Cardiac fibroblast (primary cell): ENCODE results near the gene SEMA3G.

Experiments
- DNase-seq, 2 donors: peaks; one replicate each; pipeline versions ENCODE4 v3.0.0 to v3.0.0-alpha.2; 2010; ENCODE audit warnings: low read depth in 2 of 2
- H3K4me3 ChIP-seq, 2 donors: replicated peaks in 1 of 2; 1 replicate in 1 of 2; 2 replicates in 1 of 2; pipeline ENCODE4 v1.5.1; 2011; ENCODE audit warnings: low read depth in 2 of 2, low read length in 2 of 2, mild to moderate bottlenecking in 2 of 2, moderate library complexity in 1 of 2
- TF ChIP-seq, protein P1 (sequence below): IDR thresholded peaks from one replicate; pipeline ENCODE4 v1.5.1; 2011; ENCODE audit warnings: low read depth, mild to moderate bottlenecking, low read length, inconsistent platforms

SEMA3G gene

DNA sequence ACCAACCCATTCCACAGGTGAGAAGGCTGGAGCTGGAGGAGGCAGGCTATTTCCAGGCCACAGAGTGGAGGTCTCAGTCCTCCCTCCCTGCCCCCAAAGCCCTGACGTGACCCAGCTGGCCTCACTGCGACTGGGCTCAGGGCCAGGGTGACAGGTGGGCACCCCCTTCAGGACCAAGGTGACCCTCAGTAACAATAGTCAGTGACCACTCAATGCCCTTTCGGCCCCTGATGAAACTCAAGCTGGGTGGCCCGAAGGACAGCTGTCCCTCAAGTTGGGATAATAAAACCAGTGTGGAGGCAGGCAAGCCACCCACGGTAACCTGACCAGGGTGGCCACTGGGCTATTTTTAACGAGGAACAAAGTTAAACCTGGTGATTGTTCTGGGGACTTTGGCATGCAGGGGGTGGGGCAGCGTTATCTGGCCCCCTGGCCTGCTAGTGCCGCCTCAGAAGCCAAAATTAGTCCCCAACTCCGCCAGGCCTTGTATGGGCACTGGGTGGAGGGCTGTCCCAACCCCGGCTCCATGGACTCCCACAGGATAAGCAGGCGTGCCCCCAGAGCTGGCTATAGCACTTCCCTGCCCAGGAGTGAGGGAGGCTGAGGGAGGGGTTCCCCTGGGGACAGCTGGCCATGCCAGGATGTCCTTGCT, 7.8 kb upstream of the SEMA3G start:
- H3K4me3 ChIP-seq = no peak overlapping the region
- TF ChIP-seq, protein P1, sequence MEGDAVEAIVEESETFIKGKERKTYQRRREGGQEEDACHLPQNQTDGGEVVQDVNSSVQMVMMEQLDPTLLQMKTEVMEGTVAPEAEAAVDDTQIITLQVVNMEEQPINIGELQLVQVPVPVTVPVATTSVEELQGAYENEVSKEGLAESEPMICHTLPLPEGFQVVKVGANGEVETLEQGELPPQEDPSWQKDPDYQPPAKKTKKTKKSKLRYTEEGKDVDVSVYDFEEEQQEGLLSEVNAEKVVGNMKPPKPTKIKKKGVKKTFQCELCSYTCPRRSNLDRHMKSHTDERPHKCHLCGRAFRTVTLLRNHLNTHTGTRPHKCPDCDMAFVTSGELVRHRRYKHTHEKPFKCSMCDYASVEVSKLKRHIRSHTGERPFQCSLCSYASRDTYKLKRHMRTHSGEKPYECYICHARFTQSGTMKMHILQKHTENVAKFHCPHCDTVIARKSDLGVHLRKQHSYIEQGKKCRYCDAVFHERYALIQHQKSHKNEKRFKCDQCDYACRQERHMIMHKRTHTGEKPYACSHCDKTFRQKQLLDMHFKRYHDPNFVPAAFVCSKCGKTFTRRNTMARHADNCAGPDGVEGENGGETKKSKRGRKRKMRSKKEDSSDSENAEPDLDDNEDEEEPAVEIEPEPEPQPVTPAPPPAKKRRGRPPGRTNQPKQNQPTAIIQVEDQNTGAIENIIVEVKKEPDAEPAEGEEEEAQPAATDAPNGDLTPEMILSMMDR = no peak
- no peak for DNase-seq

DNA sequence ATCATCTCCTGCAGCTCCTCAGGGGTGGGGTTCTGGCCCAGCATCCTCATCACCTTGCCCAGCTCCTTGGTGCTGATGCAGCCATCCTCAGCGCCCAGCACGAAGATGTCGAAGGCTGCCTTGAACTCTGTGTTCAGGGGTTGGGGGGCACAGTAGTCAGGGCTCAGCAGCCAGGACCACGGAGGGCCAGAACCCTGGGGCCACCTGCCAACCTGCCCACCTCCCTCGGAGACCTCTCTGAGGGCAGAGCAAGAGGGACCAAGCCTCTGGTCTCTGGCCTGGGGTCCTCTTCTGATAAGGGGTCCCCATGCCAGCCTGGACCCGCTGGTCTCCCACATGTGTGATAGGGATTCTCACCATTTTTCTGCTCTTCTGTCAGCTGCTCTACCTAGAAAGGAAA, 7.2 kb upstream of the SEMA3G start:
- DNase-seq = no peak
- no peak overlapping the region for H3K4me3 ChIP-seq
- TF ChIP-seq, protein P1 = no peak

DNA sequence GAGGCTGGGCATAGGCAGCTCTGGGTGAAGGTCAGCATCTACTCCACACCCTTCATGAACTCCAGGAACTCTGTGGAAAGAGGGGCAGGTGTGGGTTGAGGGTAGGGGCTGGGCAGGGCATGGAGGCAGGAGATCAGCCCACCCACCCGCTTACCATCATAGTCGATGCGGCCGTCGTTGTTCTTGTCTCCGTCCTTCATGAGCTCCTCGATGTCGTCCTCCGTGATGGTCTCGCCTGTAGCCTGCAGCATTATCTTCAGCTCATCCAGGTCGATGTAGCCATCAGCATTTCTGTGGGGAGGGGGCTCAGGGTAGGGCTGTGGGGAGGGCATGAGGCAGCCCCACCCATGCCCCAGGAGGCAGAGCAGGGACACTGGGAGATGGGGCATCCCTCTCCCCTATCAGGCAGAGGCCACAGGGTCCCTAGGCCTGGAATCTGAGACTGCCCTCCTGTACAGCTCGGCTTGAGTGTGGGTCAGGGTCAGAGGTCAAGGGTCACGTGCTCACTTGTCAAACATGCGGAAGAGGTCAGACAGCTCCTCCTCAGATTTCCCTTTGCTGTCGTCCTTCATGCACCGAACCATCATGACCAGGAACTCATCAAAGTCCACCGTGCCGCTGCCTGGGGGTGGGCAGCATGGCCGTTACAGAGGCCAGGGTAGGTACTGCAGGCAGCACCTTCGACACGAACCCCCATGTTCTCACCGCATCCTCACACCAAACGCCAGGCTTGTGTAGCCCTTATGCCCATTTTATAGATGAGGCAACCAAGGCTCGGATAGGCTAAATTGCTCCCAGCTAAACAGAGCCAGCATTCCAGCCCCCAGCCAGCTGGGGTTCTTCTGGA, 6.6 kb upstream of the SEMA3G start:
- no peak for DNase-seq
- TF ChIP-seq, protein P1 = no peak

DNA sequence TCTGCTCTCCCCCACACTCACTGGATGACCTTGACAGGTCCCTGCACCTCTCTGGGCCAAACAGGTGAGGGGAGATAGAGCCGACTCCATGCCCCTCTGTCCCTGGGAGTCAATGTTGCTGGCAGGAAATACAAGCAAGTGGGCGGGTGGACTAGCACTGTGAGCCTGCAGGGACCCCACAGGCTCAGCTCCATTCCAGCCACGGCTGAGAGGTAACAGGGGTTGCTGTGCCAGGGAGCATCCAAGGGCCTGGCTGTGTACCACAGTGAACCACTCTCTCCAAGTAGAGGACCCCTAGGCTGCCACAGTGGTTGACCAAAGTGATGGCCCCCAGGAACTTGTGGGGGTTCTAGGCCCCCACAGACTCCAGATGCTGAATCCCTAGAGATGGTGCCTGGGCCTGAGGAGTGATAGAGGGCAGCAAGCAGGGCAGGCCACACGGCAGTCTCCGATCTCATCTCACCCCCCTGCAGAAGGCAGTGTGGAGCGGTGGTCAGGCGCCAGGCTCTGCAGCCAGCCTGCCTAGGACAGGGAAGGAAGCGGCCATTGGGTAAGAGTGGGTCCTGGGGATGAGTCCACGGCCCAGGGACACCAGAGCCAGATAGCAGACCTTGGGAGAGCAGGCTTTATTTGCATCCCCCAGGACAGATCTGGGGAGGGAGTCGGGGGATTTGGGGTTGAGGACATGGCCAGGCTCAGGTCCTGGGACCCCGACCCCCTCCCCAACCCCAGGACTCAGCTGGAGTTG, 5.8 kb upstream of the SEMA3G start:
- TF ChIP-seq, protein P1 = no peak
- no peak for DNase-seq
- H3K4me3 ChIP-seq = no peak overlapping the region

More for the DNA sequence above, 6.6 kb upstream of the SEMA3G start:
- no peak overlapping the region for H3K4me3 ChIP-seq

DNA sequence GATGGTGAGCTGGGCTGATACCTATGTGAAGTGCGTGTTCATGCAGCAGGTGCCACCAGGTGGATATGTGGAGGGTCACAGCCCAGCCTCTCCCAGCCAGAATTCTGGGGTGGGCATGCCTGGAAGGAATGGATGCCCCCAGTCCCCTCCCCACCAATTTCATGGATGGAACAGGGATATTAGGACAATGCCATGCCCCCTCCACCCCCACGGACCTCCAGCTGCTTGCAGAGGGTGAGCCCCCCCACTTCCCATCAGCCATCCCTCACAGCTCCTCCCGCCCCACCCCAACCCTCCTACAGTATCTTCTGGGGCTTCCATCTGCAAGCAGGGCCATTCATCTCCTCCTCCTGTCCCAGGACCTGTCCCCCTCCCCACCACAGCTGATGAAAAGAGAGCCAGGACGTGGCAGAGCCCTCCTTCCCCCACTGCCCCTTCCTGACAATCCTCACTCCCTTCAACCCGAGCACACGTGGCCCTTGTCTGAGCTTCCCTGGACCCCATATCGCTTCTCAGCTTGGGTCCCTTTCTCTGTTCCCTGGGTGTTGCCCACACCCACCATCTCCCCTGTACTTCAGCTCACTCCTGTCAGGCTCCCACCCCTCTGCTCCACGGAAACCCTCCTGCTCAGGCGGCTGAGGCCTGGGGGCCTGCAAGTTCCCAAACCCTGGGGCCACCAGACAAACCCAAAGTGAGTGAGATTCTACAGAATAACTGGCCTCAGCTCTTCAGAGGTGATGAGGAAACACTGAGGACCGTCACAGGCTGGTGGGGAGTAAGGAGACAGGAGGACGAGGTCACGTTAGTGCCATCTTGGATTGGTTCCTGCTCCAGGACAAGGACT, 2.8 kb upstream of the SEMA3G start:
- TF ChIP-seq, protein P1 = no peak
- no peak overlapping the region for H3K4me3 ChIP-seq
- DNase-seq = no peak
